ENCODE results near the gene FAM217A.

FAM217A gene

GRCh38 chr6:4085332-4085700 is 6.4 kb upstream of the FAM217A start:
- H3K27ac ChIP-seq (ENCODE audit: low read depth, low read length): no peak overlapping the region
- H3K4me3 ChIP-seq (ENCODE audit: low read depth, low read length): no peak overlapping the region
- 0 out of 2 replicates have a peak, but pooled peaks cover 5% of the 10 kb centered on the region for H3K4me1 ChIP-seq (ENCODE audit: control insufficient read depth, insufficient read depth, low read length)
- H3K9me3 ChIP-seq (ENCODE audit: control insufficient read depth, insufficient read depth, low read length): no peaks in the 10 kb centered on the region
- no peak overlapping the region for H3K9ac ChIP-seq (ENCODE audit: low read depth, low read length)
- no peaks in the 10 kb centered on the region for H3K36me3 ChIP-seq (ENCODE audit: control insufficient read depth, insufficient read depth, low read length)
- H3K27me3 ChIP-seq (ENCODE audit: control insufficient read depth, insufficient read depth, low read length): no peaks in the 10 kb centered on the region

- 0 out of 2 replicates have a peak, but pooled peaks cover 5% of the 10 kb centered on the region for H3K4me1 ChIP-seq (ENCODE audit: control insufficient read depth, insufficient read depth, low read length)
- no peaks in the 10 kb centered on the region for H3K9me3 ChIP-seq (ENCODE audit: control insufficient read depth, insufficient read depth, low read length)
- no peaks in the 10 kb centered on the region for H3K27me3 ChIP-seq (ENCODE audit: control insufficient read depth, insufficient read depth, low read length)
- no peak overlapping the region for H3K27ac ChIP-seq (ENCODE audit: low read depth, low read length)
- no peak overlapping the region for H3K9ac ChIP-seq (ENCODE audit: low read depth, low read length)
- H3K36me3 ChIP-seq (ENCODE audit: control insufficient read depth, insufficient read depth, low read length): no peaks in the 10 kb centered on the region
- H3K4me3 ChIP-seq (ENCODE audit: low read depth, low read length): no peak overlapping the region
Measured at GRCh38 chr6:4084444-4085331, 5.8 kb upstream of the FAM217A start.

GRCh38 chr6:4074478-4075235 is 4.3 kb downstream of the FAM217A start:
- no peaks in the 10 kb centered on the region for H3K27me3 ChIP-seq (ENCODE audit: control insufficient read depth, insufficient read depth, low read length)
- no peaks in the 10 kb centered on the region for H3K4me1 ChIP-seq (ENCODE audit: control insufficient read depth, insufficient read depth, low read length)
- H3K36me3 ChIP-seq (ENCODE audit: control insufficient read depth, insufficient read depth, low read length): no peaks in the 10 kb centered on the region
- no peaks in the 10 kb centered on the region for H3K9me3 ChIP-seq (ENCODE audit: control insufficient read depth, insufficient read depth, low read length)
- no peak overlapping the region for H3K27ac ChIP-seq (ENCODE audit: low read depth, low read length)
- no peak overlapping the region for H3K4me3 ChIP-seq (ENCODE audit: low read depth, low read length)
- no peak overlapping the region for H3K9ac ChIP-seq (ENCODE audit: low read depth, low read length)

GRCh38 chr6:4071330-4071729 is 7.6 kb downstream of the FAM217A start:
- Histone ChIP-seq H3K9ac (ENCODE audit: low read depth, low read length) (no peak overlapping the region), H3K36me3 (ENCODE audit: control insufficient read depth, insufficient read depth, low read length) (no peaks in the 10 kb centered on the region), H3K9me3 (ENCODE audit: control insufficient read depth, insufficient read depth, low read length) (no peaks in the 10 kb centered on the region), H3K4me1 (ENCODE audit: control insufficient read depth, insufficient read depth, low read length) (no peaks in the 10 kb centered on the region), H3K4me3 (ENCODE audit: low read depth, low read length) (no peak overlapping the region), H3K27ac (ENCODE audit: low read depth, low read length) (no peak overlapping the region), H3K27me3 (ENCODE audit: control insufficient read depth, insufficient read depth, low read length) (no peaks in the 10 kb centered on the region)

- Histone ChIP-seq H3K27ac (ENCODE audit: low read depth, low read length) (no peak overlapping the region), H3K9ac (ENCODE audit: low read depth, low read length) (no peak overlapping the region), H3K36me3 (ENCODE audit: control insufficient read depth, insufficient read depth, low read length) (peaks cover 15% of the 10 kb centered on the region), H3K4me1 (ENCODE audit: control insufficient read depth, insufficient read depth, low read length) (no peaks in the 10 kb centered on the region), H3K4me3 (ENCODE audit: low read depth, low read length) (no peak overlapping the region), H3K27me3 (ENCODE audit: control insufficient read depth, insufficient read depth, low read length) (no peaks in the 10 kb centered on the region), H3K9me3 (ENCODE audit: control insufficient read depth, insufficient read depth, low read length) (no peaks in the 10 kb centered on the region)
Measured at GRCh38 chr6:4069199-4069598, 9.7 kb downstream of the FAM217A start.

- Histone ChIP-seq H3K9ac (ENCODE audit: low read depth, low read length) (no peak overlapping the region), H3K27me3 (ENCODE audit: control insufficient read depth, insufficient read depth, low read length) (no peaks in the 10 kb centered on the region), H3K9me3 (ENCODE audit: control insufficient read depth, insufficient read depth, low read length) (no peaks in the 10 kb centered on the region), H3K4me1 (ENCODE audit: control insufficient read depth, insufficient read depth, low read length) (no peaks in the 10 kb centered on the region), H3K36me3 (ENCODE audit: control insufficient read depth, insufficient read depth, low read length) (peaks cover 30% of the 10 kb centered on the region), H3K27ac (ENCODE audit: low read depth, low read length) (no peak overlapping the region), H3K4me3 (ENCODE audit: low read depth, low read length) (no peak overlapping the region)
Measured at GRCh38 chr6:4067673-4068072, 11.3 kb downstream of the FAM217A start.

- Histone ChIP-seq H3K9me3 (ENCODE audit: control insufficient read depth, insufficient read depth, low read length) (no peaks in the 10 kb centered on the region), H3K4me1 (ENCODE audit: control insufficient read depth, insufficient read depth, low read length) (no peaks in the 10 kb centered on the region), H3K4me3 (ENCODE audit: low read depth, low read length) (no peak overlapping the region), H3K27me3 (ENCODE audit: control insufficient read depth, insufficient read depth, low read length) (no peaks in the 10 kb centered on the region), H3K36me3 (ENCODE audit: control insufficient read depth, insufficient read depth, low read length) (peaks cover 45% of the 10 kb centered on the region), H3K27ac (ENCODE audit: low read depth, low read length) (no peak overlapping the region), H3K9ac (ENCODE audit: low read depth, low read length) (no peak overlapping the region)
Measured at GRCh38 chr6:4066029-4066755, 12.7 kb downstream of the FAM217A start.

GRCh38 chr6:4059115-4059777 is 19.7 kb downstream of the FAM217A start:
- Histone ChIP-seq H3K36me3 (ENCODE audit: control insufficient read depth, insufficient read depth, low read length) (peaks cover 100% of the 10 kb centered on the region), H3K9ac (ENCODE audit: low read depth, low read length) (no peak overlapping the region), H3K9me3 (ENCODE audit: control insufficient read depth, insufficient read depth, low read length) (no peaks in the 10 kb centered on the region), H3K4me3 (ENCODE audit: low read depth, low read length) (no peak overlapping the region), H3K4me1 (ENCODE audit: control insufficient read depth, insufficient read depth, low read length) (peaks cover 13% of the 10 kb centered on the region; the same call in 1 of the 2 replicates), H3K27me3 (ENCODE audit: control insufficient read depth, insufficient read depth, low read length) (no peaks in the 10 kb centered on the region), H3K27ac (ENCODE audit: low read depth, low read length) (peak overlapping the region; percentile 67)

- H3K36me3 ChIP-seq (ENCODE audit: control insufficient read depth, insufficient read depth, low read length): peaks cover 100% of the 10 kb centered on the region
- no peak overlapping the region for H3K27ac ChIP-seq (ENCODE audit: low read depth, low read length)
- H3K4me3 ChIP-seq (ENCODE audit: low read depth, low read length): no peak overlapping the region
- H3K27me3 ChIP-seq (ENCODE audit: control insufficient read depth, insufficient read depth, low read length): no peaks in the 10 kb centered on the region
- H3K9me3 ChIP-seq (ENCODE audit: control insufficient read depth, insufficient read depth, low read length): no peaks in the 10 kb centered on the region
- H3K9ac ChIP-seq (ENCODE audit: low read depth, low read length): no peak overlapping the region
- peaks cover 13% of the 10 kb centered on the region; the same call in 1 of the 2 replicates for H3K4me1 ChIP-seq (ENCODE audit: control insufficient read depth, insufficient read depth, low read length)
Measured at GRCh38 chr6:4057036-4057435, 21.9 kb downstream of the FAM217A start.

- H3K36me3 ChIP-seq (ENCODE audit: control insufficient read depth, insufficient read depth, low read length): peaks cover 100% of the 10 kb centered on the region
- H3K9me3 ChIP-seq (ENCODE audit: control insufficient read depth, insufficient read depth, low read length): no peaks in the 10 kb centered on the region
- H3K4me1 ChIP-seq (ENCODE audit: control insufficient read depth, insufficient read depth, low read length): peaks cover 10% of the 10 kb centered on the region; the same call in 1 of the 2 replicates
- no peaks in the 10 kb centered on the region for H3K27me3 ChIP-seq (ENCODE audit: control insufficient read depth, insufficient read depth, low read length)
- no peak overlapping the region for H3K9ac ChIP-seq (ENCODE audit: low read depth, low read length)
- no peak overlapping the region for H3K27ac ChIP-seq (ENCODE audit: low read depth, low read length)
- no peak overlapping the region for H3K4me3 ChIP-seq (ENCODE audit: low read depth, low read length)
Measured at GRCh38 chr6:4055420-4056041, 23.4 kb downstream of the FAM217A start.
